ENCODE measurements around the gene CUX1.

DNA sequence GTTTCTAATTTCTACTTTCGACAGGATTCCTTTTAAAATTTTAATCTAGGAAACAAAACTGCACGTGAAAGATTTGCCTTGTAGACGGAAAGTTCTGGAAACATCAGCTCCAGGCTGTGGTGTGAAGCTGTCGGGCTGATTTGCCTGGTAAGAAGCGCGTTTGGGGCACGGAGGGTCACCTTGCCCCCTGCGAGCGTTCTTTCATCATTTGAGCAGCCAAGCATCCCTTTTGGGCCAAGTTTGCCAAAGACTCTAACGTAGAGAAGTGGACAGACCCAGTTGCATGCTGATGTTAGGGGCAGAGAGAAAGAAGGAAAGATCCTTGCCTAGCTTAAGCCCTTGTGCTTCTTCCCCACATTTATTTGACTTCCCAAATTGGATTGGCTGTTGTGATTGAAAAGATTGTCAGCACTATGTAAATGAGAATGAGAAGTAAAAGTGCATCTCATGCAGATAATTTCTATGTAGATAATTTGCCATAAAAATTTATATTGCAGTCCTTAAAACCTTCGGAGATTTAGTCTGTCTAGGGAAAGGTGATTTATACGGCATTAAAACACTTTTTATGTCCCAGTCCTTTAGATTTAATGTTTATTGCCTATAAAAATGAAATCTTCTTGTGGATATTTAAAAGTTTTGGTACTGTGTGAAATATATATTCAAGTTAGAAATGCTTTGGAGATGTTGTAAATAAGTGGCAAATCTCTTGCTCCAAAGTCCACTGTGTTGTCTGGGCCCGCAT, 76.1 kb downstream of the CUX1 start:
- TF ChIP-seq SIN3A (IDR thresholded peaks at IDR 0.05; ENCODE audit: low read depth, low read length) (no peak), EZH2 (IDR thresholded peaks at IDR 0.05; ENCODE audit: borderline replicate concordance, control insufficient read depth, low read depth, low read length) (no peak), PAX8 (IDR thresholded peaks at IDR 0.05) (no peak), WRNIP1 (IDR thresholded peaks at IDR 0.05; ENCODE audit: borderline replicate concordance, low read depth, low read length) (no peak), YY1 (IDR thresholded peaks at IDR 0.05; ENCODE audit: low read depth, low read length) (no peak), NBN (IDR thresholded peaks at IDR 0.05) (no peak), EGR1 (IDR thresholded peaks at IDR 0.05; ENCODE audit: borderline replicate concordance in 1 of 2, low read depth in 2 of 2, low read length in 2 of 2) (no peak)
- TF ChIP-seq, protein P1, sequence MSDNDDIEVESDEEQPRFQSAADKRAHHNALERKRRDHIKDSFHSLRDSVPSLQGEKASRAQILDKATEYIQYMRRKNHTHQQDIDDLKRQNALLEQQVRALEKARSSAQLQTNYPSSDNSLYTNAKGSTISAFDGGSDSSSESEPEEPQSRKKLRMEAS (IDR thresholded peaks at IDR 0.05; ENCODE audit: low read depth, low read length), result no peak
- TF ChIP-seq, protein P2, sequence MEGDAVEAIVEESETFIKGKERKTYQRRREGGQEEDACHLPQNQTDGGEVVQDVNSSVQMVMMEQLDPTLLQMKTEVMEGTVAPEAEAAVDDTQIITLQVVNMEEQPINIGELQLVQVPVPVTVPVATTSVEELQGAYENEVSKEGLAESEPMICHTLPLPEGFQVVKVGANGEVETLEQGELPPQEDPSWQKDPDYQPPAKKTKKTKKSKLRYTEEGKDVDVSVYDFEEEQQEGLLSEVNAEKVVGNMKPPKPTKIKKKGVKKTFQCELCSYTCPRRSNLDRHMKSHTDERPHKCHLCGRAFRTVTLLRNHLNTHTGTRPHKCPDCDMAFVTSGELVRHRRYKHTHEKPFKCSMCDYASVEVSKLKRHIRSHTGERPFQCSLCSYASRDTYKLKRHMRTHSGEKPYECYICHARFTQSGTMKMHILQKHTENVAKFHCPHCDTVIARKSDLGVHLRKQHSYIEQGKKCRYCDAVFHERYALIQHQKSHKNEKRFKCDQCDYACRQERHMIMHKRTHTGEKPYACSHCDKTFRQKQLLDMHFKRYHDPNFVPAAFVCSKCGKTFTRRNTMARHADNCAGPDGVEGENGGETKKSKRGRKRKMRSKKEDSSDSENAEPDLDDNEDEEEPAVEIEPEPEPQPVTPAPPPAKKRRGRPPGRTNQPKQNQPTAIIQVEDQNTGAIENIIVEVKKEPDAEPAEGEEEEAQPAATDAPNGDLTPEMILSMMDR (IDR thresholded peaks at IDR 0.05 in 2 of 3, conservative IDR thresholded peaks at IDR 0.05 in 1 of 3; ENCODE audit: control insufficient read depth in 2 of 3, extremely low read depth in 1 of 3, insufficient read depth in 1 of 3, low read depth in 3 of 3, low read length in 3 of 3), result no peak
